Nephron progenitor cell (in vitro differentiated cells): ENCODE data around the gene MEN1.

Source experiments
- DNase-seq: peaks from one replicate; pipeline ENCODE4 v3.0.0; 2021
- H3K27ac Mint-ChIP-seq: 2 replicates; pipeline ENCODE4 v1.8.0; 2021; ENCODE audit warnings: mild to moderate bottlenecking, moderate library complexity, mixed read lengths
- H3K27me3 Mint-ChIP-seq: 2 replicates; pipeline ENCODE4 v1.8.0; 2021; ENCODE audit warnings: mild to moderate bottlenecking, low read depth, mixed read lengths; ENCODE audit not compliant: poor library complexity
- H3K36me3 Mint-ChIP-seq: 2 replicates; pipeline ENCODE4 v1.8.0; 2021; ENCODE audit warnings: low read depth, mixed read lengths
- H3K4me1 Mint-ChIP-seq: 2 replicates; pipeline ENCODE4 v1.8.0; 2021; ENCODE audit warnings: mixed read lengths
- H3K4me3 Mint-ChIP-seq: 2 replicates; pipeline ENCODE4 v1.8.0; 2021; ENCODE audit warnings: mild to moderate bottlenecking, moderate library complexity, mixed read lengths
- H3K9me3 Mint-ChIP-seq: 2 replicates; pipeline ENCODE4 v1.8.0; 2021; ENCODE audit warnings: mild to moderate bottlenecking, moderate library complexity, mixed read lengths
- CTCF ChIP-seq: fragments of 200-600 bp; sonication (generic); IDR thresholded peaks from 2 replicates; pipeline ENCODE4 v1.5.0; 2021; ENCODE audit warnings: antibody characterized with exemption

The MEN1 gene

GRCh38 chr11:64851831-64852351 is 41.5 kb upstream of the MEN1 start:
- H3K4me1 Mint-ChIP-seq, result peaks cover 33% of the 10 kb centered on the region
- no peaks in the 10 kb centered on the region for H3K9me3 Mint-ChIP-seq
- H3K36me3 Mint-ChIP-seq, result peaks cover 13% of the 10 kb centered on the region
- DNase-seq, result no peak
- peak overlapping the region; percentile 71 for H3K27ac Mint-ChIP-seq
- H3K4me3 Mint-ChIP-seq, result no peak overlapping the region
- peaks cover 3% of the 10 kb centered on the region for H3K27me3 Mint-ChIP-seq
- TF ChIP-seq CTCF, result no peak

GRCh38 chr11:64850979-64851567 is 40.7 kb upstream of the MEN1 start:
- peaks cover 13% of the 10 kb centered on the region for H3K36me3 Mint-ChIP-seq
- H3K4me3 Mint-ChIP-seq, result no peak overlapping the region
- peaks cover 33% of the 10 kb centered on the region for H3K4me1 Mint-ChIP-seq
- no peak for DNase-seq
- TF ChIP-seq CTCF, result no peak
- H3K27me3 Mint-ChIP-seq, result no peaks in the 10 kb centered on the region
- no peaks in the 10 kb centered on the region for H3K9me3 Mint-ChIP-seq
- H3K27ac Mint-ChIP-seq, result no peak overlapping the region

- no peak for TF ChIP-seq CTCF
- DNase-seq, result no peak
- H3K4me3 Mint-ChIP-seq, result no peak overlapping the region
Observed at GRCh38 chr11:64849598-64850356, 39.4 kb upstream of the MEN1 start.

GRCh38 chr11:64848826-64849597 is 38.7 kb upstream of the MEN1 start:
- no peak for TF ChIP-seq CTCF
- Mint-ChIP-seq H3K9me3 (no peaks in the 10 kb centered on the region), H3K27me3 (peaks cover 4% of the 10 kb centered on the region), H3K36me3 (no peaks in the 10 kb centered on the region), H3K4me1 (peaks cover 18% of the 10 kb centered on the region), H3K27ac (no peak overlapping the region), H3K4me3 (no peak overlapping the region)
- no peak for DNase-seq

More at GRCh38 chr11:64849598-64850356, 39.4 kb upstream of the MEN1 start:
- peaks cover 4% of the 10 kb centered on the region for H3K27me3 Mint-ChIP-seq
- H3K9me3 Mint-ChIP-seq, result no peaks in the 10 kb centered on the region
- H3K36me3 Mint-ChIP-seq, result peaks cover 5% of the 10 kb centered on the region
- no peak overlapping the region for H3K27ac Mint-ChIP-seq
- H3K4me1 Mint-ChIP-seq, result peaks cover 22% of the 10 kb centered on the region

- H3K9me3 Mint-ChIP-seq, result no peaks in the 10 kb centered on the region
- DNase-seq, result no peak
- TF ChIP-seq CTCF, result no peak
- no peak overlapping the region for H3K27ac Mint-ChIP-seq
- H3K4me3 Mint-ChIP-seq, result no peak overlapping the region
- H3K36me3 Mint-ChIP-seq, result no peaks in the 10 kb centered on the region
- H3K27me3 Mint-ChIP-seq, result peaks cover 7% of the 10 kb centered on the region
- H3K4me1 Mint-ChIP-seq, result peaks cover 25% of the 10 kb centered on the region
Observed at GRCh38 chr11:64848214-64848825, 38.0 kb upstream of the MEN1 start.
